Heart right ventricle (tissue), 16 donors: ENCODE measurements around the gene CTDSP1. TPM values are rescaled to one million over a fixed set of nuclear protein-coding genes. Genes with fewer than 3 reads are reported as not detected.

Experiments used
- ATAC-seq, 8 donors: fragments of 200-7000 bp; cut with Tn5 transposase; one replicate each; pipeline ENCODE4 v1.9.1; 2020; ENCODE audit warnings: mild to moderate bottlenecking in 8 of 8, moderate library complexity in 8 of 8, moderate number of reproducible peaks in 1 of 8
- DNase-seq, 2 donors: peaks; one replicate each; pipeline ENCODE4 v3.0.0-alpha.2; 2020
- H3K27ac ChIP-seq, 10 donors: fragments of 200-600 bp; sonication (generic) in 2 of 10; one replicate each; pipeline versions ENCODE4 v1.5.0 to v1.8.0; 2020 to 2022; ENCODE audit warnings: mild to moderate bottlenecking in 3 of 10
- H3K27me3 ChIP-seq, 7 donors: fragments of 200-600 bp; one replicate each; pipeline ENCODE4 v1.8.0; 2021 to 2022; ENCODE audit warnings: mild to moderate bottlenecking in 2 of 7
- H3K36me3 ChIP-seq, 9 donors: fragments of 200-600 bp; sonication (generic) in 1 of 9; one replicate each; pipeline versions ENCODE4 v1.5.0 to v1.8.0; 2020 to 2022; ENCODE audit warnings: mild to moderate bottlenecking in 2 of 9
- H3K4me1 ChIP-seq, 9 donors: fragments of 200-600 bp; sonication (generic) in 1 of 9; one replicate each; pipeline versions ENCODE4 v1.5.0 to v1.8.0; 2020 to 2022; ENCODE audit warnings: mild to moderate bottlenecking in 4 of 9
- H3K4me3 ChIP-seq, 10 donors: fragments of 200-600 bp; sonication (generic) in 2 of 10; one replicate each; pipeline versions ENCODE4 v1.5.0 to v1.8.0; 2020 to 2022; ENCODE audit warnings: mild to moderate bottlenecking in 7 of 10, moderate library complexity in 2 of 10
- H3K9me3 ChIP-seq, 11 donors: fragments of 200-600 bp in 10 of 11; sonication (generic) in 2 of 11; one replicate each; pipeline versions ENCODE4 v1.5.0 to v1.8.0; 2013 to 2022; ENCODE audit warnings: mild to moderate bottlenecking in 2 of 11, control low read depth in 1 of 11, moderate library complexity in 1 of 11
- CTCF ChIP-seq, 9 donors: fragments of 200-600 bp; sonication (generic) in 2 of 9; IDR thresholded peaks; one replicate each; pipeline versions ENCODE4 v1.5.0 to v1.8.0; 2021 to 2022; ENCODE audit warnings: antibody characterized with exemption in 9 of 9, mild to moderate bottlenecking in 5 of 9, moderate library complexity in 1 of 9
- WGBS, 2 donors: extraction: QIAGEN DNeasy Blood & Tissue Kit; methylation state at CpG; one replicate each; pipeline ENCODE4 v1.1.7; 2013; ENCODE audit warnings: inconsistent platforms in 1 of 2; 5-methylcytosine and 5-hydroxymethylcytosine counted together
- intact Hi-C, 10 donors: fragments of 100-400 bp; cut with DNase I; formaldehyde crosslinking; loops; one replicate each; pipeline versions ENCODE4 v1.11.1 to v1.14.2; 2022
- polyA plus RNA-seq, 2 donors: library from polyadenylated mRNA; stranded (reverse); fragments of 200-250 nt; gene quantifications; one replicate each; pipeline ENCODE4 v1.2.3, GENCODE V29; 2013
- total RNA-seq, 10 donors: library from RNA; stranded (reverse); fragmentation: NEBNext Ultra II Directional in 3 of 10; extraction: Animal tissue kit (Norgen Biotek cat#: 25700) in 3 of 10; gene quantifications; one replicate each; pipeline versions ENCODE4 v1.2.1 to v1.2.4, GENCODE V29; 2021 to 2023
- donor health status: Arrhythmogenic right ventricular cardiomyopathy.
- donor health status: ischemic (EF 13 %, LVEDD 7.1; RV severe dilation, severe dysfunction).
- donor health status: healthy with polysubstance abuse.
- donor health status: DM: no; HTN: yes; CAD: no.
- donor health status: DM: no; HTN: no; CAD: no.
- donor health status: ischemic (EF 25% LVEDD 6.9; RV normal size, moderate dysfunction).
- donor health status: ischemic (EF 25% LVEDD 5.7; RV mildly dilated, moderate dysfunction).
- donor health status: healthy.
- donor health status: DM: yes; HTN: yes; CAD: no.
- donor health status: Ischemic cardiomyopathy.
- donor health status: ischemic (EF 35%, LVEDD 5.7; RV mildly dilated, moderate dysfunction).
- donor health status: nonischemic (EF 11% LVEDD 7.7; RV severe dilation, severe dysfunction).
- donor health status: DM: yes; HTN: yes; CAD: no.
- donor health status: PGD.
- donor health status: ischemic (EF 29% LVEDD 5.4; RV normal size, mild dysfunction).
- donor health status: nonischemic (EF 23%, LVEDD 6.1; RV moderate dilation, normal function).

The CTDSP1 gene
- total and polyA plus RNA-seq, 12 donors, result 77.9 to 118 (median 89.5) TPM

- no peak for TF ChIP-seq CTCF (IDR thresholded peaks at IDR 0.05)
- Histone ChIP-seq H3K9me3 (no peaks in the 10 kb centered on the region), H3K4me1 (peaks cover 13 to 65% (median 42%) of the 10 kb centered on the region in 9 donors), H3K4me3 (peak overlapping the region; percentile 45 to 100 (median 98)), H3K27me3 (no peaks in the 10 kb centered on the region), H3K27ac (peak overlapping the region; percentile 98 to 100 (median 100)), H3K36me3 (peaks cover 0 to 32% (median 11%) of the 10 kb centered on the region in 9 donors)
- intact Hi-C loops, result loop anchor here in 9 of 10 donors (2.0 to 10.0 kb wide), 8 partner anchors 31 to 170 kb away; partner anchors contain the start of genes AAMP (in 6 of the 9), PNKD (in 6 of the 9), TMBIM1 (in 4 of the 9) and CNOT9 (in 1 of the 9)
- peak in 4 of 8 donors; percentile 4 to 39 (median 30) for ATAC-seq
- DNase-seq, result no peak
- WGBS, 2 donors, result 3 to 5% methylated on average over 12 of the region's 12 CpGs
These were observed 2.2 kb upstream of the CTDSP1 start for GRCh38 chr2:218397463-218397819.

GRCh38 chr2:218397820-218398436, 1.7 kb upstream of the CTDSP1 start:
- H3K4me1 ChIP-seq, result peaks cover 14 to 69% (median 47%) of the 10 kb centered on the region in 9 donors
- no peak for TF ChIP-seq CTCF (IDR thresholded peaks at IDR 0.05)
- DNase-seq (peak; percentile 85 to 86), ATAC-seq (peak; percentile 2 to 38 (median 21))
- 0% methylated on average over 32 to 35 of the region's 35 CpGs for WGBS, 2 donors
- peak overlapping the region; percentile 98 to 100 (median 100) for H3K27ac ChIP-seq
- intact Hi-C loops, result loop anchor here in 9 of 10 donors (2.0 to 10.0 kb wide), 9 partner anchors 31 to 169 kb away; partner anchors contain the start of genes AAMP (in 6 of the 9), PNKD (in 6 of the 9), TMBIM1 (in 4 of the 9) and CNOT9 (in 1 of the 9)
- no peaks in the 10 kb centered on the region for H3K9me3 ChIP-seq
- peaks cover 0 to 32% (median 16%) of the 10 kb centered on the region in 9 donors for H3K36me3 ChIP-seq
- H3K4me3 ChIP-seq, result peak overlapping the region; percentile 45 to 100 (median 98)
- H3K27me3 ChIP-seq, result no peaks in the 10 kb centered on the region

- H3K9me3 ChIP-seq, result no peaks in the 10 kb centered on the region
- H3K4me1 ChIP-seq, result peaks cover 14 to 72% (median 48%) of the 10 kb centered on the region in 9 donors
- intact Hi-C loops, result loop anchor here in 9 of 10 donors (2.0 to 10.0 kb wide), 7 partner anchors 94 to 169 kb away; partner anchors contain the start of genes AAMP (in 6 of the 9), PNKD (in 6 of the 9), TMBIM1 (in 4 of the 9) and CNOT9 (in 1 of the 9)
- 1% methylated on average over 89 to 94 of the region's 95 CpGs for WGBS, 2 donors
- H3K27ac ChIP-seq, result peak overlapping the region; percentile 98 to 100 (median 100)
- H3K27me3 ChIP-seq, result no peaks in the 10 kb centered on the region
- ATAC-seq (peak; percentile 47 to 65 (median 57)), DNase-seq (peak; percentile 87 to 91)
- TF ChIP-seq CTCF (IDR thresholded peaks at IDR 0.05), result peak in 3 of 9 donors; percentile 3 to 20 (median 4)
- H3K36me3 ChIP-seq, result peaks cover 0 to 36% (median 23%) of the 10 kb centered on the region in 9 donors
- peak overlapping the region; percentile 45 to 100 (median 98) for H3K4me3 ChIP-seq
These were observed 954 bp upstream of the CTDSP1 start for GRCh38 chr2:218398437-218399390.
